ENCODE measurements around the gene FBLN5. TPM values are rescaled to one million over a fixed set of nuclear protein-coding genes. Genes with fewer than 3 reads are reported as not detected.
A peak's percentile ranks its signal among the peaks of the same experiment; 100 is the strongest.
"Not testable (repeated sequence)": the region's sequence is repeated elsewhere in the genome, so short reads cannot be mapped to it uniquely, and the experiment has no call there.

The FBLN5 gene
- polyA plus RNA-seq, 6 donors from 2014 or later, result 0.39 to 2.0 (median 0.61) TPM; not detected in 1

DNA sequence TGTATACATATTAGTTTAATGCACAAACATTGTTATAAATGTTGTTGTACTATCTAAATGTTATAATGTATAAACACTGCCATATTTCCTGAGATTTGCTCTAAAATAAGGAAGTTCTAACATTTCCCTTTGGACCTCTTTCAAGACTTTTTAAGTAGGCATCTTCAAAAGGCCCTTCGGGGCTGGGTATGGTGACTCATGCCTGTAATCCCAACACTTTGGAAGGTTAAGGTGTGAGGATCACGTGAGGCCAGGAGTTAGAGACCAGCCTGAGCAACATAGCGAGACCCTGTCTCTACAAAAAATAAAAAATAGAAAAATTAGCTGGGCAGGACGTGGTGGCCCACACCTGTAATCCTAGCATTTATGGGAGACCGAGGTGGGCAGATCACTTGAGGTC lies 35.5 kb downstream of the FBLN5 start:
- ATAC-seq (ENCODE audit: low read depth in 2 of 2), result no peak
- H3K4me1 Mint-ChIP-seq, result peaks cover 14 to 24% (median 17%) of the 10 kb centered on the region in 3 donors
- H3K9me3 Mint-ChIP-seq, result peaks cover 0 to 6% (median 3%) of the 10 kb centered on the region in 7 donors
- peak overlapping the region in 2 of 6 donors; percentile 31 to 59 for H3K27ac Mint-ChIP-seq
- no peak for DNase-seq
- peak overlapping the region in 5 of 8 donors; percentile 45 to 80 (median 75) for H3K4me3 Mint-ChIP-seq
- H3K36me3 Mint-ChIP-seq, result peaks cover 4 to 8% of the 10 kb centered on the region in 2 donors
- peaks cover 0 to 12% (median 4%) of the 10 kb centered on the region in 3 donors for H3K27me3 Mint-ChIP-seq

DNA sequence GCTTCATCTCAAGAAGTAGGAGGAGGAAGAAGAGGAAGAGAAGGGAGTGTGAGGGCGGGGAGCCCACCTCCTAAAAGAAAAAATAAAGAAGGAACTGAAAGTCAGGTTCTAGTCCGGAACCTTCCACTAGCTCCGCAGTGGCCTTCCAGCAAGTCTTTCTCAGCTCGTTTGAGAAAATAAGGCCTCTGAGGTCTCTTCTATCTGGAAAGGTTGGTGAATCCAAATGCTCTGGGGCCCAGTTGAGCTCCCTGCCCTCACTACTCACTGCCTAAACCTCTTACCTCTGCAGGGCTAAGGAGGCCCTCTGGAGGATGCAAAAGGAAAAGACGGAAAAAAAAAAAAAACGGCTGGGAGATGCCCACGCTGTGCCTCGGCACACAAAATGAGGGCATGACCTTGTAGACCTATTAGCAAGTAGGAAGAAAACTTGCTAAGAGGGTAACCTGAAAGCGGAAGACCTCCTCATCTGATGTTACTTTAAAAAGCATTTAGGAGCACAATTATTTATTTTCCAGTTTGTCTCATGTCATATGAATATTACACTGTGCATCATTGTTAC lies 35.9 kb downstream of the FBLN5 start:
- Mint-ChIP-seq H3K9me3 (peaks cover 0 to 7% (median 3%) of the 10 kb centered on the region in 7 donors), H3K36me3 (peaks cover 4 to 8% of the 10 kb centered on the region in 2 donors), H3K27me3 (peaks cover 0 to 8% (median 4%) of the 10 kb centered on the region in 3 donors), H3K27ac (peak overlapping the region; percentile 16 to 88 (median 68)), H3K4me3 (peak overlapping the region; percentile 28 to 91 (median 72)), H3K4me1 (peaks cover 14 to 24% (median 17%) of the 10 kb centered on the region in 3 donors)
- ATAC-seq (ENCODE audit: low read depth in 2 of 2), result peak; percentile 94 to 96
- DNase-seq, result peak; percentile 26

DNA sequence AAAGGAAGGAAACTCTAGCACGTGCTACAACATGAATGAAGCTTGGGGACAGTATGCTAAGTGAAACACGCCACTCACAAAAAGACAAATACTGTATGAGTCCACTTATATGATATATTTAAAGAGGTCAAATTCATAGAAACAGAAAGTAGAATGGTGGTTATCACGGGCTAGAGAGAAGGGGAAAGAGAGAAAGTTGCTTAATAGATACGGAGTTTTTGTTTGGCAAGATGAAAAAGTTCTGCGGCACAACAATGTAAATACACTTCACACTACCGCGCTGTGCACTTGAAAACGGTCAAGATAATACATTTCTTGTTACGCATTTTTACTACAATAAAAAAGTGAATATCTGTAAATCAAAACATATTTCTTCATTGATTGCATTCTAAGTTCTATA lies 37.3 kb downstream of the FBLN5 start:
- Mint-ChIP-seq H3K36me3 (no peaks in the 10 kb centered on the region), H3K4me1 (peaks cover 14 to 24% (median 17%) of the 10 kb centered on the region in 3 donors), H3K9me3 (peaks cover 0 to 5% (median 0%) of the 10 kb centered on the region in 7 donors), H3K27me3 (peaks cover 0 to 8% (median 4%) of the 10 kb centered on the region in 3 donors), H3K4me3 (peak overlapping the region in 1 of 8 donors; percentile 2), H3K27ac (peak overlapping the region in 2 of 6 donors; percentile 52 to 84)
- ATAC-seq (ENCODE audit: low read depth in 2 of 2) (no peak), DNase-seq (no peak)

DNA sequence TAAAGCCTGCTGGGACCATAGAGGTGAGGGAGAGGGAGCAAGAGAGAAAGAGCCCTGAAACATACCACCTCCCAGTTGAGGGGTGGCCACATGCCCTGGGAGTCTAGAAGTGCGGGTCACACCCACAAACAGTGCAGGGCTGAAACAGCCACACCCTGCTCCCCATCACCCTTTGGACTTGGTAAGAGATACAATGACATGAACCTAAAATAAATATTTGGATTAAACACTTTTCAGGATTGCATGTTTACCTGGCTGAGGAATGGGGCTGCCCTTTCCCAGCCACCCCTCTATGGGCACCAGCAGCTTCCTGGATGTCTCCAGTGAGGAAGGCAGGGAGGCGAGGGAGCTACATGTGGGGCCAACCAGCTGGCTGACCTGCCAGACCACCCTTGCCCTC lies 41.1 kb downstream of the FBLN5 start:
- no peaks in the 10 kb centered on the region for H3K36me3 Mint-ChIP-seq
- peaks cover 9 to 11% (median 10%) of the 10 kb centered on the region in 3 donors for H3K4me1 Mint-ChIP-seq
- H3K27ac Mint-ChIP-seq, result no peak overlapping the region
- ATAC-seq (ENCODE audit: low read depth in 2 of 2) (no peak), DNase-seq (no peak)
- peaks cover 3 to 13% (median 9%) of the 10 kb centered on the region in 3 donors for H3K27me3 Mint-ChIP-seq
- no peak overlapping the region for H3K4me3 Mint-ChIP-seq
- H3K9me3 Mint-ChIP-seq, result peaks cover 0 to 6% (median 0%) of the 10 kb centered on the region in 7 donors

DNA sequence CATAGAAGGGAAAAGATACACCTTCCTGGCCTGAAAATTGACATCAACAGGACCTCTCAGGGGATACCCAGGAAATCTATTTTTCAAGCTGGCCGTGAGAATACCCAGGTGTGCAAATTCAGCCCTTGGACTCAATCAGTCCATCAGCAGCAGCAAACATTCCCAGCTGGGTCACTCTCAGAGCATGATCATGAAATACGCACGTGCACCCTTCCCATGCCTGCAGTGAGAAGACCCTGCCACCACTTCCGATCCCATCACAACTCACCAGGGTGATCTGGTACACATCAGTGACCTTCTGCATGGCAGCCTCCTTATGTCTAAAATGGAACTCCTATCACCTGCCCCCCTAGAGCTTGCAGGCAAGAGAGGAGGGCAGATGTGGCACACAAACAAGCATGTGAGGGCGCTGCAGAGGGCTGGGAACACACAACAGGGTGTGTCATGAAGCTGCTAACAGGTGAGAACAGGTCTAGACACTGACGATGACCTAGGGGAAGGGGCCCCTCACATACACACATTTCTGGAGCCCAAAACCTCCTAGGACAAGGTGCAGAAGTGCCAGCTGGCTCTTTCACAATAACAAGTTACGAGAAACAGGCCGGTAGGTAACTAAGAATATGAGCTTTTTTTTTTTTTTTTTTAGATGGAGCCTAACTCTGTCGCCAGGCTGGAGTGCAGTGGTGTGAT lies 42.4 kb downstream of the FBLN5 start:
- H3K27ac Mint-ChIP-seq, result no peak overlapping the region
- ATAC-seq (ENCODE audit: low read depth in 2 of 2) (no peak), DNase-seq (no peak)
- H3K27me3 Mint-ChIP-seq, result peaks cover 4 to 13% (median 9%) of the 10 kb centered on the region in 3 donors
- H3K4me3 Mint-ChIP-seq, result no peak overlapping the region
- peaks cover 0 to 2% (median 0%) of the 10 kb centered on the region in 3 donors for H3K4me1 Mint-ChIP-seq
- H3K9me3 Mint-ChIP-seq, result peaks cover 0 to 6% (median 0%) of the 10 kb centered on the region in 7 donors
- no peaks in the 10 kb centered on the region for H3K36me3 Mint-ChIP-seq

- ATAC-seq (ENCODE audit: low read depth in 2 of 2) (no peak), DNase-seq (no peak)
- Mint-ChIP-seq H3K27me3 (peaks cover 4 to 13% (median 9%) of the 10 kb centered on the region in 3 donors), H3K4me1 (no peaks in the 10 kb centered on the region), H3K4me3 (no peak overlapping the region), H3K36me3 (no peaks in the 10 kb centered on the region), H3K27ac (peak overlapping the region in 1 of 6 donors; percentile 64), H3K9me3 (peaks cover 0 to 6% (median 0%) of the 10 kb centered on the region in 7 donors)
Observed at GRCh38 chr14:91904483-91904882, 43.0 kb downstream of the FBLN5 start.

DNA sequence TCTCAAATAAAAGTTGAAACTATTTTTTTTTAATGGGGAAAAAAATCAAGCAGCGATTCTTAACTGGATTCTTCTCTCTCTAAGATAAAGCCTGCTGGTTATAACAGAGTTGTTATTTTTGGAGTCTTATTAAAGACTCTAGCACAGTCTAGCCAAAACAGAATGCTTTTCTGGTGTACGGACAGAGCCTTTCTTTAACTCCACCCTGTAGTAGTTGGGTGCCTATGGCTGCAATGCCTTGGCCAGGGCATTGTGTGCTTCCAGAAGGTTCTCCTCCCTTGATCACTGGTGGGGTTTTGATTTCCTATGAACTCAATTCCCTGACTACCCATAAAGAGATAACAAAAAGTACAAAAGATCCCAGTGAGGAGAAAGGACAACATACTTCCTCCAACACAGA lies 44.4 kb downstream of the FBLN5 start:
- H3K9me3 Mint-ChIP-seq, result peaks cover 0 to 6% (median 0%) of the 10 kb centered on the region in 7 donors
- no peaks in the 10 kb centered on the region for H3K36me3 Mint-ChIP-seq
- ATAC-seq (ENCODE audit: low read depth in 2 of 2), result no peak
- DNase-seq, result no peak
- H3K4me3 Mint-ChIP-seq, result no peak overlapping the region
- H3K27ac Mint-ChIP-seq, result no peak overlapping the region
- peaks cover 4 to 13% (median 9%) of the 10 kb centered on the region in 3 donors for H3K27me3 Mint-ChIP-seq
- no peaks in the 10 kb centered on the region for H3K4me1 Mint-ChIP-seq

- H3K27ac Mint-ChIP-seq, result no peak overlapping the region
- no peaks in the 10 kb centered on the region for H3K4me1 Mint-ChIP-seq
- peaks cover 4 to 12% (median 9%) of the 10 kb centered on the region in 3 donors for H3K27me3 Mint-ChIP-seq
- ATAC-seq (ENCODE audit: low read depth in 2 of 2) (no peak), DNase-seq (no peak)
- H3K9me3 Mint-ChIP-seq, result peaks cover 0 to 6% (median 0%) of the 10 kb centered on the region in 7 donors
- no peaks in the 10 kb centered on the region for H3K36me3 Mint-ChIP-seq
- H3K4me3 Mint-ChIP-seq, result no peak overlapping the region
Observed at GRCh38 chr14:91902336-91902735, 45.2 kb downstream of the FBLN5 start.

- H3K9me3 Mint-ChIP-seq, result peaks cover 0 to 2% (median 0%) of the 10 kb centered on the region in 7 donors
- H3K36me3 Mint-ChIP-seq, result no peaks in the 10 kb centered on the region
- DNase-seq, result no peak
- no peaks in the 10 kb centered on the region for H3K4me1 Mint-ChIP-seq
- peak overlapping the region in 1 of 6 donors; percentile 47 for H3K27ac Mint-ChIP-seq
- H3K27me3 Mint-ChIP-seq, result peaks cover 4 to 15% (median 9%) of the 10 kb centered on the region in 3 donors
- ATAC-seq (ENCODE audit: low read depth in 2 of 2), result no peak
- no peak overlapping the region for H3K4me3 Mint-ChIP-seq
Observed at GRCh38 chr14:91901449-91902226, 45.9 kb downstream of the FBLN5 start.

- Mint-ChIP-seq H3K27me3 (peaks cover 4 to 19% (median 15%) of the 10 kb centered on the region in 3 donors), H3K36me3 (no peaks in the 10 kb centered on the region), H3K9me3 (no peaks in the 10 kb centered on the region), H3K27ac (no peak overlapping the region), H3K4me1 (peaks cover 0 to 3% (median 0%) of the 10 kb centered on the region in 3 donors), H3K4me3 (no peak overlapping the region)
- DNase-seq (no peak), ATAC-seq (ENCODE audit: low read depth in 2 of 2) (no peak)
Observed at GRCh38 chr14:91899806-91900205, 47.7 kb downstream of the FBLN5 start.

GRCh38 chr14:91899213-91899612 lies 48.3 kb downstream of the FBLN5 start:
- Mint-ChIP-seq H3K9me3 (no peaks in the 10 kb centered on the region), H3K36me3 (no peaks in the 10 kb centered on the region), H3K27ac (no peak overlapping the region), H3K27me3 (peaks cover 4 to 19% (median 15%) of the 10 kb centered on the region in 3 donors), H3K4me3 (no peak overlapping the region), H3K4me1 (peaks cover 0 to 3% (median 0%) of the 10 kb centered on the region in 3 donors)
- ATAC-seq (ENCODE audit: low read depth in 2 of 2) (no peak), DNase-seq (no peak)

DNA sequence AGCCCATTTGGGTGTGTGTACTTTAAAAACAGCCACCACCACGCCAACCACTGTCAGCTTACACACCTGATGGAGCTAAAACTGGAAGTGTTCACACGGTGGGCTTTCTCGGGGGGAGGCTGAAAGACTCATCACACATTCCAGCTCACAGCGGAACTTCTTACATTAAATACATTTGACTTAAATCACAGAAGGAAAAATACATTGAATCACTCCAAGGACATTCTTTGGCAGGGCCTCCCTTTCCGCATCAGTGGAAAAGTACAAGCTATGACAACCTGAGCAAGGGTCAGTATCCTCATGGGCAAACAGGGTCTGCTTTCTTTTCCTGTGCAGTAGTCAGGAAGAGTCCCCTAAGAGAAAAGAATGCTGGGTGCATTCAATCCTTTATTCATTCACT lies 49.1 kb downstream of the FBLN5 start:
- Mint-ChIP-seq H3K27ac (no peak overlapping the region), H3K9me3 (no peaks in the 10 kb centered on the region), H3K4me3 (no peak overlapping the region), H3K4me1 (peaks cover 0 to 3% (median 0%) of the 10 kb centered on the region in 3 donors), H3K36me3 (no peaks in the 10 kb centered on the region), H3K27me3 (peaks cover 4 to 12% (median 10%) of the 10 kb centered on the region in 3 donors)
- ATAC-seq (ENCODE audit: low read depth in 2 of 2) (no peak), DNase-seq (no peak)

DNA sequence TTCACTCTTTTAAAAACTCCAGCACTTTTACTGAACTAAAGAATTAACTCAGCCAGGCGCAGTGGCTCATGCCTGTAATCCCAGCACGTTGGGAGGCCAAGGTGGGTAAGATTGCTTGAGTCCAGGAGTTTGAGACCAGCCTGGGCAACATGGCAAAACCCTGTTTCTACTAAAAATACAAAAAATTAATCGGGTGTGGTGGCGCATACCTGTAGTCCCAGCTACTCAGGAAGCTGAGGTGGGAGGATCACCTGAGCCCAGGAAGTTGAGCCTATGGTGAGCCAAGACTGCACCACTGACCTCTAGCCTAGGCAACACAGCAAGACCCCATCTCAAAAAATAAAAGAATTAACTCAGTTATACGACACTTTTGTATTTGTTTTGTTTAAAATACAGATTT lies 49.8 kb downstream of the FBLN5 start:
- peaks cover 4 to 11% (median 10%) of the 10 kb centered on the region in 3 donors for H3K27me3 Mint-ChIP-seq
- H3K36me3 Mint-ChIP-seq; ATAC-seq (ENCODE audit: low read depth in 2 of 2); H3K9me3 Mint-ChIP-seq; H3K4me3 Mint-ChIP-seq; H3K27ac Mint-ChIP-seq; DNase-seq; H3K4me1 Mint-ChIP-seq: not testable (repeated sequence)
